Aorta (tissue), 5 donors: Measurements from ENCODE around the gene SLN. TPM values are rescaled to one million over a fixed set of nuclear protein-coding genes. Genes with fewer than 3 reads are reported as not detected.

Source experiments
- ATAC-seq: fragments of 200-7000 bp; cut with Tn5 transposase; one replicate; pipeline ENCODE4 v1.9.1; 2022; ENCODE audit warnings: moderate library complexity; ENCODE audit not compliant: low FRiP score
- DNase-seq, 2 donors: peaks; one replicate each; pipeline ENCODE4 v3.0.0-alpha.2; 2020
- H3K27ac ChIP-seq, 2 donors: one replicate each; pipeline ENCODE4 v1.5.1; 2013; ENCODE audit warnings: low read length in 2 of 2, mild to moderate bottlenecking in 2 of 2, moderate library complexity in 2 of 2, control low read depth in 1 of 2, inconsistent platforms in 1 of 2, low read depth in 1 of 2
- H3K27me3 ChIP-seq, 2 donors: one replicate each; pipeline ENCODE4 v1.6.1; 2013; ENCODE audit warnings: control low read depth in 1 of 2, low read length in 1 of 2, mild to moderate bottlenecking in 1 of 2, moderate library complexity in 1 of 2; ENCODE audit not compliant: insufficient read depth in 2 of 2, control insufficient read depth in 1 of 2
- H3K36me3 ChIP-seq, 2 donors: one replicate each; pipeline ENCODE4 v1.6.1; 2013; ENCODE audit warnings: control low read depth in 1 of 2, low read length in 1 of 2, mild to moderate bottlenecking in 1 of 2; ENCODE audit not compliant: insufficient read depth in 2 of 2, control insufficient read depth in 1 of 2
- H3K4me1 ChIP-seq, 2 donors: one replicate each; pipeline ENCODE4 v1.6.1; 2013; ENCODE audit warnings: low read length in 2 of 2, control low read depth in 1 of 2, mild to moderate bottlenecking in 1 of 2, moderate library complexity in 1 of 2; ENCODE audit not compliant: insufficient read depth in 2 of 2, control insufficient read depth in 1 of 2
- H3K4me3 ChIP-seq, 2 donors: one replicate each; pipeline ENCODE4 v1.5.1; 2013; ENCODE audit warnings: low read length in 2 of 2, control low read depth in 1 of 2, mild to moderate bottlenecking in 1 of 2
- H3K9me3 ChIP-seq: one replicate; pipeline ENCODE4 v1.6.1; 2013; ENCODE audit warnings: mild to moderate bottlenecking, low read length; ENCODE audit not compliant: control insufficient read depth
- WGBS, 2 donors: extraction: QIAGEN DNeasy Blood & Tissue Kit; methylation state at CpG; one replicate each; pipeline ENCODE4 v1.1.7; 2013; 5-methylcytosine and 5-hydroxymethylcytosine counted together
- intact Hi-C, 2 donors: fragments of 100-400 bp; cut with DNase I; formaldehyde crosslinking; loops; one replicate each; pipeline versions ENCODE4 v1.14.2 to v1.15.0; 2022
- polyA plus RNA-seq, 2 donors: library from polyadenylated mRNA; stranded (reverse); fragments of 200-250 nt; gene quantifications; one replicate each; pipeline ENCODE4 v1.2.3, GENCODE V29; 2013
- total RNA-seq, 2 donors: library from RNA; stranded (reverse); fragmentation: NEBNext Ultra II Directional; extraction: Animal tissue kit (Norgen Biotek cat#: 25700); gene quantifications; one replicate each; pipeline ENCODE4 v1.2.1, GENCODE V29; 2021
- donor health status: healthy with polysubstance abuse.
- donor health status: Bipolar disorder and iron deficiency.
- donor health status: DM: no; HTN: no; CAD: no.
- donor health status: DM: no; HTN: no; CAD: no.
- donor health status: DM: yes; HTN: yes; CAD: no.

SLN gene
- total and polyA plus RNA-seq, 4 donors: 1.0 to 7.7 TPM; not detected in 2

GRCh38 chr11:107707807-107708206 lies 4.0 kb downstream of the SLN start:
- intact Hi-C loops: no loop called here
- H3K27me3 ChIP-seq: no peaks in the 10 kb centered on the region
- ATAC-seq: no peak
- H3K36me3 ChIP-seq: no peaks in the 10 kb centered on the region
- H3K4me3 ChIP-seq: no peak overlapping the region
- H3K9me3 ChIP-seq: no peaks in the 10 kb centered on the region
- H3K27ac ChIP-seq: no peak overlapping the region
- WGBS, 2 donors: 66 to 74% methylated on average over 4 of the region's 4 CpGs
- H3K4me1 ChIP-seq: no peaks in the 10 kb centered on the region
- DNase-seq: no peak

- Histone ChIP-seq H3K4me1 (no peaks in the 10 kb centered on the region), H3K9me3 (no peaks in the 10 kb centered on the region), H3K36me3 (no peaks in the 10 kb centered on the region), H3K27me3 (no peaks in the 10 kb centered on the region), H3K4me3 (no peak overlapping the region), H3K27ac (no peak overlapping the region)
- intact Hi-C loops: no loop called here
- no peak for DNase-seq
- 82 to 85% methylated on average over 3 of the region's 3 CpGs for WGBS, 2 donors
- ATAC-seq: no peak
These were observed 4.6 kb downstream of the SLN start for GRCh38 chr11:107707215-107707671.

GRCh38 chr11:107706531-107706930 lies 5.3 kb downstream of the SLN start:
- DNase-seq (no peak), ATAC-seq (no peak)
- no peaks in the 10 kb centered on the region for H3K27me3 ChIP-seq
- no peak overlapping the region for H3K4me3 ChIP-seq
- no peaks in the 10 kb centered on the region for H3K4me1 ChIP-seq
- 54 to 59% methylated on average over 2 of the region's 2 CpGs for WGBS, 2 donors
- H3K27ac ChIP-seq: no peak overlapping the region
- intact Hi-C loops: no loop called here
- no peaks in the 10 kb centered on the region for H3K9me3 ChIP-seq
- H3K36me3 ChIP-seq: no peaks in the 10 kb centered on the region

- no peak for DNase-seq
- Histone ChIP-seq H3K4me3 (no peak overlapping the region), H3K27me3 (no peaks in the 10 kb centered on the region), H3K4me1 (no peaks in the 10 kb centered on the region), H3K36me3 (no peaks in the 10 kb centered on the region), H3K27ac (no peak overlapping the region), H3K9me3 (no peaks in the 10 kb centered on the region)
- WGBS, 2 donors: 76 to 83% methylated on average over 2 of the region's 2 CpGs
- intact Hi-C loops: no loop called here
- ATAC-seq: peak; percentile 27
These were observed 6.8 kb downstream of the SLN start for GRCh38 chr11:107705027-107705426.

GRCh38 chr11:107704451-107704850 lies 7.4 kb downstream of the SLN start:
- intact Hi-C loops: no loop called here
- ATAC-seq (no peak), DNase-seq (no peak)
- H3K36me3 ChIP-seq: no peaks in the 10 kb centered on the region
- no peaks in the 10 kb centered on the region for H3K4me1 ChIP-seq
- no peaks in the 10 kb centered on the region for H3K27me3 ChIP-seq
- no peak overlapping the region for H3K27ac ChIP-seq
- H3K9me3 ChIP-seq: no peaks in the 10 kb centered on the region
- 76 to 79% methylated on average over 3 of the region's 3 CpGs for WGBS, 2 donors
- no peak overlapping the region for H3K4me3 ChIP-seq

- Histone ChIP-seq H3K4me3 (no peak overlapping the region), H3K27me3 (no peaks in the 10 kb centered on the region), H3K4me1 (no peaks in the 10 kb centered on the region), H3K36me3 (no peaks in the 10 kb centered on the region), H3K9me3 (no peaks in the 10 kb centered on the region), H3K27ac (no peak overlapping the region)
- WGBS, 2 donors: 87 to 88% methylated on average over 2 of the region's 2 CpGs
- ATAC-seq (no peak), DNase-seq (no peak)
- intact Hi-C loops: no loop called here
These were observed 9.1 kb downstream of the SLN start for GRCh38 chr11:107702723-107703122.

- Histone ChIP-seq H3K36me3 (no peaks in the 10 kb centered on the region), H3K9me3 (no peaks in the 10 kb centered on the region)
- 84 to 87% methylated on average over 7 of the region's 7 CpGs for WGBS, 2 donors
These were observed 9.7 kb downstream of the SLN start for GRCh38 chr11:107702109-107702660.

GRCh38 chr11:107699371-107700285 lies 12.2 kb downstream of the SLN start:
- Histone ChIP-seq H3K9me3 (no peaks in the 10 kb centered on the region), H3K4me1 (peaks cover 0 to 2% of the 10 kb centered on the region in 2 donors), H3K27ac (no peak overlapping the region), H3K36me3 (no peaks in the 10 kb centered on the region), H3K27me3 (no peaks in the 10 kb centered on the region), H3K4me3 (no peak overlapping the region)
- ATAC-seq (no peak), DNase-seq (no peak)
- 43 to 51% methylated on average over 15 of the region's 15 CpGs for WGBS, 2 donors
- intact Hi-C loops: no loop called here

More at GRCh38 chr11:107702109-107702660, 9.7 kb downstream of the SLN start:
- Histone ChIP-seq H3K27me3 (no peaks in the 10 kb centered on the region), H3K4me3 (no peak overlapping the region), H3K4me1 (no peaks in the 10 kb centered on the region), H3K27ac (no peak overlapping the region)
- intact Hi-C loops: no loop called here
- no peak for DNase-seq
- ATAC-seq: no peak

GRCh38 chr11:107697291-107697690 lies 14.6 kb downstream of the SLN start:
- DNase-seq (no peak), ATAC-seq (no peak)
- Histone ChIP-seq H3K27me3 (no peaks in the 10 kb centered on the region), H3K4me3 (no peak overlapping the region), H3K4me1 (peaks cover 0 to 2% of the 10 kb centered on the region in 2 donors), H3K9me3 (no peaks in the 10 kb centered on the region), H3K27ac (no peak overlapping the region), H3K36me3 (no peaks in the 10 kb centered on the region)
- WGBS, 2 donors: 78 to 88% methylated on average over 6 of the region's 6 CpGs
- intact Hi-C loops: no loop called here
